NCI-H510A treated with DMSO at 0.1 percent for 48 hours (cell line): ENCODE measurements around the gene KRTAP9-3.
"Not testable (repeated sequence)": the region's sequence is repeated elsewhere in the genome, so short reads cannot be mapped to it uniquely, and the experiment has no call there.

Source experiments
- DNase-seq: peaks from one replicate; lab custom pipeline; 2025; lab: John Stamatoyannopoulos, UW

KRTAP9-3 gene

DNA sequence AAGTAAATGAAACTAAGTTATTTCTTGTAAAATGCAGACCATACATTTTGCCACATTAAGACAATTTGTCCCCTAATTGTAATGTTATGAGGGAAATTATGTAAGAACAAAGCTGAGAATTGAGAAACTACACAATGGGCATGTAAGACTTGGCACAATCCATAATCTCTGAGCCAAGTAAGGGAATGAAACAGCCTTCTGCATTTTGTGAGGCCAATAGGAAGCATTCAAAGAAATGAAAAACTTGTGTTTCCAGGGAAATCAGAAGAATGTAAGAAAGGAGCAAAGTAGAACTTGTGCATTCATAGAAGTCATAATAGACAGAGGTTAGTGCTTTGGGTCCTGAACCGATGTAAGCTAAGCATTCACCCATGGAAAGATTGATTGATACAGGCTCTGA, 19.0 kb downstream of the KRTAP9-3 start:
- no peak for DNase-seq

- no peak for DNase-seq
These were observed 22.6 kb downstream of the KRTAP9-3 start for GRCh38 chr17:41254861-41255260.

DNA sequence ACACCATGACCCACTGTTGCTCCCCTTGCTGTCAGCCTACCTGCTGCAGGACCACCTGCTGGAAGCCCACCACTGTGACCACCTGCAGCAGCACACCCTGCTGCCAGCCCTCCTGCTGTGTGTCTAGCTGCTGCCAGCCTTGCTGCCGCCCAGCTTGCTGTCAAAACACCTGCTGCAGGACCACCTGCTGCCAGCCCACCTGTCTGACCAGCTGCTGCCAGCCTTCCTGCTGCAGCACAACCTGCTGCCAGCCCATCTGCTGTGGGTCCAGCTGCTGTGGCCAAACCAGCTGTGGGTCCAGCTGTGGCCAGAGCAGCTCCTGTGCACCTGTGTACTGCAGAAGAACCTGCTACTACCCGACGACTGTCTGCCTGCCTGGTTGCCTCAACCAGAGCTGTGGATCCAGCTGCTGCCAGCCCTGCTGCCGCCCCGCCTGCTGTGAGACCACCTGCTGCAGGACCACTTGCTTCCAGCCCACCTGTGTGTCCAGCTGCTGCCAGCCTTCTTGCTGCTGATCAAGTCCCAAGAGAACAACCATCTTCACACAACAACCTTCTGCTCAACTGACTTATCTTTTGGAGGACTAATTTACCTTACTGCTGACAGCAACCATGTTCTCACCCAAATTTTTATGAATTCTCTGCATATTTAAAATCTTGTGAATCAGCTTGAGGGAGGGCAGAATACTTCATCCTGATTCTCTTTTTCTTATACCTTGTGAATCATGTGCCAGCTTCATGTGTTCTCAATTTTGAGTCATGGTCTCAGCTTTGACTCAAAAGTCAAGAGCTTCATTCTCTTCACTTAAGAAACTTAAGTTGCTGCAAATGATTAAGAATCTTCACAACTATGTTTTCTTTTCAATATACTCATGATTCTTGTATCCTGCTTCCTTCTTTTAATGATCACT, 23.4 kb downstream of the KRTAP9-3 start, which contains the start of gene KRTAP9-9:
Gene KRTAP9-9, plus strand, starts transcription at position 4 of the 910 bp plus-strand sequence.
- DNase-seq = not testable (repeated sequence)

GRCh38 chr17:41256291-41256685, 24.0 kb downstream of the KRTAP9-3 start:
- DNase-seq = no peak

GRCh38 chr17:41258406-41258805, 26.2 kb downstream of the KRTAP9-3 start:
- DNase-seq = no peak

GRCh38 chr17:41263212-41263611, 31.0 kb downstream of the KRTAP9-3 start:
- DNase-seq = no peak

DNA sequence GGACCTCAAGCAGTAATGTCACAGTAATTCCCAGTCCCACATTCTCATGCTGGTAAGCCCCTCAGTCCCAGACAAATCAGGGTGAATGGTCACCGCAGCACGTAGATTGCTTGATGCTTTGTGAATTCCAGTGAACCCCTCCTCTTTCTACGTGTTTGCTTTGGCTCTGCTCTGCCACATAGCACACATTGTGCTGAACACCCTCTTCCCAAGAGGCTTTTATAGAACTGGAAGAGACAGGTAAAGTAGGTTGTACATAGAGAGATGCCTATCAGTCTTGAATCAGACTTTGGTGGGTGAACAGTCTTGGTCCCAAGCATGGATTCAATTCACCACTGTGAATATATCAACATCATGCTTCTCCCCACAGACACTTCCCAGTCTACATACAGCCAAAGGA, 32.4 kb downstream of the KRTAP9-3 start:
- no peak for DNase-seq

GRCh38 chr17:41265078-41265477, 32.8 kb downstream of the KRTAP9-3 start, which contains the start of gene KRTAP9-6:
Gene KRTAP9-6, plus strand, starts transcription at chr17:41265378. Its CDS starts 0 bp downstream, at chr17:41265378.
- no peak for DNase-seq

DNA sequence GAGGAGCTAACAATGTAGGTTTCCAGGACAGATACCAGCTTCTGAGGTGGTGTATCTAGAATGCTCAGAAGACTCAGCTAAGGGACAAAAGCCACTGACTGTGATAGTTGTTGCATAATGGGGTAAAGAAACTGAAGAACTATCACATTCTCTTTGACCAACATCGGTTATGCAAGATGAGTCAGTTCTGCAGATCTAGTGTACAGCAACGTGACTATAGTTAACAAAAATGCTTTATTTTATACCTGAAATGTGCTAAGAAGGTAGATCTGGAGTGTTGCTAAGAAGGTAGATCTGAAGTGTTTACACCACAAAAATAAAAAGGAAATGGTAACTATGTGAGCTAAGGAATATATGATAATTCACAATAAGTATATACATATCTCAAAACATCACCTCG, 35.5 kb downstream of the KRTAP9-3 start:
- no peak for DNase-seq

DNA sequence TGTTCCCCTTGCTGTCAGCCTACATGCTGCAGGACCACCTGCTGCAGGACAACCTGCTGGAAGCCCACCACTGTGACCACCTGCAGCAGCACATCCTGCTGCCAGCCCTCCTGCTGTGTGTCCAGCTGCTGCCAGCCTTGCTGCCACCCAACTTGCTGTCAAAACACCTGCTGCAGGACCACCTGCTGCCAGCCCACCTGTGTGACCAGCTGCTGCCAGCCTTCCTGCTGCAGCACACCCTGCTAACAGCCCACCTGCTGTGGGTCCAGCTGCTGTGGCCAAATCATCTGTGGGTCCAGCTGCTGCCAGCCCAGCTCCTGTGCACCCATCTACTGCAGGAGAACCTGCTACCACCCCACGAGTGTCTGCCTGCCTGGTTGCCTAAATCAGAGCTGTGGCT, 39.1 kb downstream of the KRTAP9-3 start:
- DNase-seq = not testable (repeated sequence)

DNA sequence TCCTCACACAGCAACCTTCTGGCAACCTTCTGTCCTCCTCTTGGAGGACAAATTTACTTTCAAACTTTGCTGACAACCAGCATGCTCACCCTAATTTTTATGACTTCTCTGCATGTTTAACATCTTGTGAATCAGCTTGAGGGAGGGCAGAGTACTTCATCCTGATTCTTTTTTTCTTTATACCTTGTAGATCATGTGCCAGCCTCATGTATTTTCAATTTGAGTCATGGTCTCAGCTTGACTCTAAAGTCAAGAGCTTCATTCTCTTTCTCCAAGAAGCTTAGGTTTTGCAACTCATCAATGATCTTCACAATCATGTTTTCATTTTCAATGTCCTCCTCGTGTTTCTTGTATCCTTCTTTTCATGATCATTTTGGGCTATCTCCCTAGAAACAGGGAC, 39.6 kb downstream of the KRTAP9-3 start:
- no peak for DNase-seq

DNA sequence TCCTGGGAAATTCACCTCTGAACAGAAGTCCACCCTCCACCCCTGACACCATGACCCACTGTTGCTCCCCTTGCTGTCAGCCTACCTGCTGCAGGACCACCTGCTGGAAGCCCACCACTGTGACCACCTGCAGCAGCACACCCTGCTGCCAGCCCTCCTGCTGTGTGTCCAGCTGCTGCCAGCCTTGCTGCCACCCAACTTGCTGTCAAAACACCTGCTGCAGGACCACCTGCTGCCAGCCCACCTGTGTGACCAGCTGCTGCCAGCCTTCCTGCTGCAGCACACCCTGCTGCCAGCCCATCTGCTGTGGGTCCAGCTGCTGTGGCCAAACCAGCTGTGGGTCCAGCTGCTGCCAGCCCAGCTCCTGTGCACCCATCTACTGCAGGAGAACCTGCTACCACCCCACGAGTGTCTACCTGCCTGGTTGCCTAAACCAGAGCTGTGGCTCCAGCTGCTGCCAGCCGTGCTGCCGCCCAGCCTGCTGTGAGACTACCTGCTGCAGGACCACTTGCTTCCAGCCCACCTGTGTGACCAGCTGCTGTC, 43.5 kb downstream of the KRTAP9-3 start, which contains the start of gene KRTAP9-7:
Gene KRTAP9-7, plus strand, starts transcription at position 51 of the 543 bp plus-strand sequence. Its CDS starts 0 bp downstream, at position 51.
- DNase-seq = not testable (repeated sequence)

- DNase-seq = no peak
These were observed 46.1 kb downstream of the KRTAP9-3 start for GRCh38 chr17:41278176-41278955.
